Measurements from ENCODE around the gene WNT1.
A peak's percentile ranks its signal among the peaks of the same experiment; 100 is the strongest.

Gene WNT1

DNA sequence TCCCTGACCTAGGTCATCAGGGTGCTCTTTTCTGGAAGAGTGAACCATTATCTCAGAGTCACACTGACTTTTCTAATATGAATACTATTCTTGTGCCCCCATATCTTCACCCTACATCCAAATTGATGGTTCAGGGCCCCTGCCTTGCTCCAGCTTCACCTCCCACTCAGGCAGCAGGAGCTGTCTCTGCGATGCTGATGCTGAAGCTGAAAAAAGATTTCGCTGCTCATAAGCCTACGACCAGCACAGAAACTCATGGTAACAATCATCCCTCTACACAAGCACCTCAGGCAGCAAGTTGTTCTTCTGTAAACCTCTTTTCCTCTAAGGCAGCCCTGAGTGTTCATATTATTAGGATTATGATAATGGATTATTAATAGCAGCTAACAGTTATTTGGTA is 24.1 kb upstream of the WNT1 start:
- H3K27ac ChIP-seq: no peak overlapping the region

DNA sequence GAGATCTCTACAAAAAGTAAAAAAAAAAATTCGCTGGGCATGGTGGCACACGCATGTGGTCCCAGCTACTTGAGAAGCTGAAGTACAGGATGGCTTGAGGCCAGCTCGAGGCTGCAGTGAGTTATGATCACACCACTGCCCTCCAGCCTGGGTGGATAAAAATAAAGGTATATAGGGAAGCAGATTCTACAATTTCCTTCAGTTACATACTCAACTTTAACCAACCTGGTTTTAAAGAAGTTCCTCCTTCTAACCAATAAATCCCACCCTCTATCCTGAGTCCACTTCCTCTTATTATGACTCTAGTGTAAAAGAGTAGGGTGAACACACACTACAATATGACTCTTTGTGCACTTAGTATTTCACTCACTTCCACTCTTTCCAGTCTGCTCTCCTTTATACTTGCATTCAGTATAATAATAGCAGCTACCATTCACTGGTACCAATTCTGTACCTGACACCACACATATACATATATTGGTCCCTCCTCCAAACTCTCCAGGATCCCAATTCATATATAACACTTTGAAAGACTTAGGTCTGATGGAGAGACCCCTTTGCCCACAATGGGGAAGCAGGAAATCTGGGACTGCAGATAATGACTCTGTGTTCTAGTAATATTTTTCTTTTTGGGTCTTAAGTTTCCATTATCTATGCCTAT is 23.2 kb upstream of the WNT1 start:
- TF ChIP-seq, protein P1, sequence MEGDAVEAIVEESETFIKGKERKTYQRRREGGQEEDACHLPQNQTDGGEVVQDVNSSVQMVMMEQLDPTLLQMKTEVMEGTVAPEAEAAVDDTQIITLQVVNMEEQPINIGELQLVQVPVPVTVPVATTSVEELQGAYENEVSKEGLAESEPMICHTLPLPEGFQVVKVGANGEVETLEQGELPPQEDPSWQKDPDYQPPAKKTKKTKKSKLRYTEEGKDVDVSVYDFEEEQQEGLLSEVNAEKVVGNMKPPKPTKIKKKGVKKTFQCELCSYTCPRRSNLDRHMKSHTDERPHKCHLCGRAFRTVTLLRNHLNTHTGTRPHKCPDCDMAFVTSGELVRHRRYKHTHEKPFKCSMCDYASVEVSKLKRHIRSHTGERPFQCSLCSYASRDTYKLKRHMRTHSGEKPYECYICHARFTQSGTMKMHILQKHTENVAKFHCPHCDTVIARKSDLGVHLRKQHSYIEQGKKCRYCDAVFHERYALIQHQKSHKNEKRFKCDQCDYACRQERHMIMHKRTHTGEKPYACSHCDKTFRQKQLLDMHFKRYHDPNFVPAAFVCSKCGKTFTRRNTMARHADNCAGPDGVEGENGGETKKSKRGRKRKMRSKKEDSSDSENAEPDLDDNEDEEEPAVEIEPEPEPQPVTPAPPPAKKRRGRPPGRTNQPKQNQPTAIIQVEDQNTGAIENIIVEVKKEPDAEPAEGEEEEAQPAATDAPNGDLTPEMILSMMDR (conservative IDR thresholded peaks at IDR 0.05): no peak
- peak overlapping the region; percentile 94; the same call in 1 of the 2 replicates for H3K27ac ChIP-seq

More for the DNA sequence above, 24.1 kb upstream of the WNT1 start:
- TF ChIP-seq, protein P1 (conservative IDR thresholded peaks at IDR 0.05): no peak

DNA sequence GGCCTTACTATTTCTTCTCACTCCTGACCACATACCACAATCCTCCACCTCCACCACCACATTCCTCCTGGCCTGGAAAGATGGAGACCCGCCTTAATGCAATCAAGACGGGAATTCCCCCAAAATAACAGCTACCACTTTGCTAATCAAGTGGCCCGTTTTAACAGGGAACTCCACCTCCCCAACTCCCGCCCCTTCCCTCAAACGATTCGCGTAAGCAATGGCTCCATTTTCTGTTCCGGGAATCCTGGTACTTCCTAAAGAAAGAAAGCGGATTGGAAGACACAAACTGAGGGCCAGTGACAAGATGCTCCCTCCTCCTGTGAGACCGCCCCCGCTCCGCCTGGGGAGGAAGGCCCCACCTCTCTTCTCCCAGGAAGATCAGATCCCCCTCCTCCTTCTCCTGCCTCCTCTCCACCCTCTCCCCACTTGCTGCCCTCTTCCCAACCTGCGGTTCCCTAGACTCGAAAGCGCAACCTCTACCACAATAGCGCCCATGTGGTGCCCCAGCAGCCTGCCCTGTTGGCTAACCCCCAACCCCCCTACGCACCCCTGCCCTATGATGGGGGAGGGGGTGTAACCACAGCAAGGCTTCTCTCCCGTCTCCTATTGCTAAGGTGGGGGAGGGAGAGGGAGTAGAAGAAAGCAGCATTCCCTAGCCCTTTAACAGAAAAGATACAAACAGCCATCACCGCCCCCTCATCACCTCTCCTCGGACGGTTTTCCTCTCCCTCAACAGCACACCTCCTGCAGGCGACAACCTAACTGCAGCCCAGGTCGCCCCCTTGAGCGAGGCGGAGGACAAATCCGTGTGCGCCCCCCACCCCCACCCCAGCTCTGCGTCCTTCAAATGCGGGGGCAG is 21.6 kb upstream of the WNT1 start:
- TF ChIP-seq, protein P1 (conservative IDR thresholded peaks at IDR 0.05): peak; percentile 19; the same call in 1 of the 2 replicates
- peak overlapping the region; percentile 94 for H3K27ac ChIP-seq

DNA sequence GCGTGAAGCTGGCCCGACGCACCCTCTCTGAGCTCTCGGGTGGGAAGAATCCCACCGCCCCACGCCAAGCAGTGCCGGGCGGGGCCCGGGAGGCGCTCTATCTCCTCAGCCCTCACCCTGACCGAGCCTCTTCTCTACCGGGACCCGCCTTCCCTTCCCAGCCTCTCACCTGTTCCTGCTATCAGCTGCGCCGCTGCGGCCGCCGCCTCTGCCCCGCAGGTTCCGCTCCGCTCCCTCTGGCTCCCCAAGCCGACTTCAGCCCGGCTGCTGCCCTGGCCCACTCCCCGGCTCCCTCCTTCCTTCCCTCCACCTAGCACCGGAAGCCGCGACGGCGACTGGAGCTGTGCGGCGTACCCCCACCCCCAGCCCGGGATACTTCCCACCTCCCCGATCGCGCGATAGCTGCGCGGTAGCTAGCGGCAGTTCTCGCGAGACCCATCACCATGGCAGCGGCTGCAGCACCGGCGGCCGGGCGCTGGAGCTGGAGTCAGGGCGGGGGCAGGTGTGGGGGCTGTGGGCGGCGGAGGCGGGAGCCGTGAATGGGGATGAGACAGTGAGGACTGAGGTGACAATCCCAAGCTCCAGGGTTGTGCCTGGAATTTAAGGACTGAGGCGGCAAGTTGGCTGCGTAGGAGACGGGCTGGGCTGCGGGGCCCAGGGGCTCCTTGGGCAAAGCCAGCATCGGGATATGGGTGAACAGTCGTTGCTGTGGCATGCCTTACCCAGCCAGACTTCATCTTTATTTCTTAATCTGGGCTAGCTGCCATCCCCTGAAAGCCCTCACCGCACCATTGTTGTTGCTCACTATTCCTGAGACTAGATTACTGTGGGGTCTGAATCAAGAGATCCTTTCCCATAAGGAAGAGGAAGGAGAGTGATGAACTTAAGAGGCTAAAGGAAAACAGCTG is 20.7 kb upstream of the WNT1 start, which contains the start of gene ARF3:
ARF3 (minus strand) TSS at position 347 of the 908 bp plus-strand sequence. CDS start 16,392 bp downstream, outside the sequence.
- TF ChIP-seq, protein P1 (conservative IDR thresholded peaks at IDR 0.05): no peak; the same call in 1 of the 2 replicates
- H3K27ac ChIP-seq: peak within 1 kb of the TSS; percentile 94

DNA sequence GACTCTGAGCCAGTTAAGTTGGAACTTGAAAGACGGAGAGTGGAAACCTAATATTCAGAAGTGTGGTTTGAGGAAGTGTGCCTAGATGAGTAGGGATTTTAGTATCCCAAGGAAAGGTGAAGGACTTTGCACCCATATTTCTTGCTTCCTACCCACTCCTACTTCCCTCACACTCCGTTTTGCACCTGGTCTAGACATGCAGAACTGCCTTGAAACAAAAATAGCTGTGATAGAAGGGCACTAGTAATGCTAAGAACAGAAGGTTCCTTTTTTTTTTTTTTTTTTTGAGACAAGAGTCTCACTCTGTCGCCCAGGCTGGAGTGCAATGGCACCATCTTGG is 20.1 kb upstream of the WNT1 start:
- TF ChIP-seq, protein P1 (conservative IDR thresholded peaks at IDR 0.05): no peak
- peak overlapping the region; percentile 94 for H3K27ac ChIP-seq

DNA sequence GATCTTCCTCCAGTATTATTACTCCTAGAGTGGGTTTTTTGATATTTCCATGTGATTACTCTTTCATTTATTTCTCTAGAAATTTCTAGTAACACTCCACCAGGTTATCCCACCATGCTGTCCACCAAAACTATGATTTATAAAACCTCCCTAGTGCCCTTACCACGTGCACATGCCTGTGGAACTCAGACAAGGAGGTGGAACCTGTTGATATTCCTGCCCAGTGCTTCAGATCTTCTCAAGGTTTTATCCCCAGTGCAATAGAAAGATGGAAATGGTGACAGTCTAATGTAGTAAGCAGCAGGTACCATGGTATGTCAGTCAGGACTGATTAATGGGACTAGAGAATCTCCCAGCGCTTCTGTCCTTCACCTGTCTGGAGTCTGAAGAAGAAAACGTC is 17.3 kb upstream of the WNT1 start:
- TF ChIP-seq, protein P1 (conservative IDR thresholded peaks at IDR 0.05): no peak
- no peak overlapping the region for H3K27ac ChIP-seq
